ENCODE measurements around the gene LDLRAD2. TPM values are rescaled to one million over a fixed set of nuclear protein-coding genes. Genes with fewer than 3 reads are reported as not detected.

The LDLRAD2 gene
- total and polyA plus RNA-seq, 2 of the 4 experiments (the other 2 are of a cell fraction), result 0.05 TPM; not detected in 1

DNA sequence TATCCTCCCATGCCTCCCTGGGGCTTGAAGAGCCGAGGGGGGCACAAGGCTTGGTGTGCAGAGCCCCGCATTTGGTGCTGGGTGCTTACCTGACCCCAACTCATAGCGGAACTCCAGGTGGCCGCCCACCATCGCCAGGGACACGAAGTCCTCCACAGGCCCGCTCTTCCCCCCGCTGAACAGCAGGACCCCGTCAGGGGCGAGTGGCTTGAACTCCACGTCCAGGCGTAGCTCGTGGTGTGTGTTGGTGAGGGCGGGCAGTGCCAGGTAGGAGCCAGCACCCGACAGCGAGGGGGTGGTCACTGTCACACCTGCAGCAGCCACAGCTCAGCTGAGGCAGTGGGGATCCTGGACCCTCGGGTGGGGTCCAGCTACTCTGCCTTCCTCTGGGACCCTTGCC, 17.2 kb downstream of the LDLRAD2 start:
- no peaks in the 10 kb centered on the region; the same call in 1 of the 2 replicates for H4K20me1 ChIP-seq (ENCODE audit: insufficient read depth, low read length)
- POLR2A ChIA-PET (ENCODE audit: unreplicated experiment), result no interaction called here
- H3K4me2 ChIP-seq (ENCODE audit: low read depth, low read length), result no peak overlapping the region
- H2AK9ac ChIP-seq (replicated peaks; ENCODE audit: low read depth, low read length, poor library complexity), result no peak overlapping the region
- H2AFZ ChIP-seq (replicated peaks; ENCODE audit: low read length, poor library complexity), result no peak overlapping the region
- H3K56ac ChIP-seq (ENCODE audit: extremely low read depth, insufficient read depth, low read length), result no peak overlapping the region
- H3K9me1 ChIP-seq (ENCODE audit: insufficient read depth, low read length), result no peaks in the 10 kb centered on the region
- H2BK120ac ChIP-seq (ENCODE audit: low read depth, low read length), result no peak overlapping the region
- no peak overlapping the region for H2AK5ac ChIP-seq (ENCODE audit: low read depth, low read length)
- H3K18ac ChIP-seq (ENCODE audit: low read depth, low read length), result no peak overlapping the region
- CTCF ChIA-PET, result no interaction called here
- intact Hi-C loops (cut with micrococcal nuclease) (no loop called here), in situ Hi-C loops (cut with MboI; ENCODE audit: low sequenced_read_pairs) (no loop called here), dilution Hi-C loops (cut with HindIII; ENCODE audit: low sequenced_read_pairs, unreplicated experiment) (no loop called here)
- H2BK5ac ChIP-seq (ENCODE audit: low read depth, low read length, poor library complexity, severe bottlenecking), result no peak overlapping the region
- H3K23ac ChIP-seq (ENCODE audit: low read depth, low read length), result no peak overlapping the region
- no peaks in the 10 kb centered on the region for H3K27me3 ChIP-seq (ENCODE audit: control insufficient read depth, insufficient read depth, low read length)
- H3K4me3 ChIP-seq (ENCODE audit: insufficient read depth, low read depth, low read length), result no peak overlapping the region
- H3K14ac ChIP-seq (replicated peaks; ENCODE audit: low read depth, low read length), result no peak overlapping the region
- no peaks in the 10 kb centered on the region for H3K79me1 ChIP-seq (ENCODE audit: low read depth in 1 of 2, low read length in 2 of 2)
- peaks cover 4% of the 10 kb centered on the region; the same call in 1 of the 2 replicates for H3K9me3 ChIP-seq (ENCODE audit: control insufficient read depth, insufficient read depth, low read length)
- no peak for ATAC-seq (ENCODE audit: low read depth)
- H3K4me1 ChIP-seq (ENCODE audit: control insufficient read depth, insufficient read depth, low read length), result no peaks in the 10 kb centered on the region
- H2BK20ac ChIP-seq (ENCODE audit: low read depth, low read length), result no peak overlapping the region
- no peak overlapping the region for H4K5ac ChIP-seq (ENCODE audit: low read depth, low read length)
- no peak overlapping the region for H3K4ac ChIP-seq (ENCODE audit: low read depth, low read length)
- WGBS, 2 experiments (ENCODE audit: extremely low coverage in 2 of 2, insufficient read length in 1 of 2), result 98% methylated on average over 8 of the region's 17 CpGs; no CpG with 5 or more reads in 1 of the 2 experiments
- BruUV-seq (replicated peaks), result no TSS peak
- H3K9ac ChIP-seq (ENCODE audit: low read depth, low read length), result no peak overlapping the region
- no peak overlapping the region for H2BK15ac ChIP-seq (ENCODE audit: low read depth, low read length)
- TF ChIP-seq BHLHE40 (IDR thresholded peaks at IDR 0.05; ENCODE audit: low read depth, low read length), result no peak
- no peak for TF ChIP-seq CTCF (conservative IDR thresholded peaks at IDR 0.05; ENCODE audit: low read depth, low read length)
- TF ChIP-seq NFE2L2 (IDR thresholded peaks at IDR 0.05; ENCODE audit: low read depth, low read length), result no peak
- no peak for TF ChIP-seq MXI1 (IDR thresholded peaks at IDR 0.05; ENCODE audit: borderline replicate concordance, low read depth, low read length)
- no peak for TF ChIP-seq MAFK (IDR thresholded peaks at IDR 0.05; ENCODE audit: low read depth, low read length)
- TF ChIP-seq RAD21 (IDR thresholded peaks at IDR 0.05; ENCODE audit: low read length), result no peak
- TF ChIP-seq RFX5 (IDR thresholded peaks at IDR 0.05; ENCODE audit: low read depth, low read length), result no peak
- no peak for TF ChIP-seq CHD1 (IDR thresholded peaks at IDR 0.05; ENCODE audit: low read depth, low read length)
- TF ChIP-seq CEBPB (IDR thresholded peaks at IDR 0.05; ENCODE audit: low read depth, low read length), result no peak
- TF ChIP-seq, protein P1, sequence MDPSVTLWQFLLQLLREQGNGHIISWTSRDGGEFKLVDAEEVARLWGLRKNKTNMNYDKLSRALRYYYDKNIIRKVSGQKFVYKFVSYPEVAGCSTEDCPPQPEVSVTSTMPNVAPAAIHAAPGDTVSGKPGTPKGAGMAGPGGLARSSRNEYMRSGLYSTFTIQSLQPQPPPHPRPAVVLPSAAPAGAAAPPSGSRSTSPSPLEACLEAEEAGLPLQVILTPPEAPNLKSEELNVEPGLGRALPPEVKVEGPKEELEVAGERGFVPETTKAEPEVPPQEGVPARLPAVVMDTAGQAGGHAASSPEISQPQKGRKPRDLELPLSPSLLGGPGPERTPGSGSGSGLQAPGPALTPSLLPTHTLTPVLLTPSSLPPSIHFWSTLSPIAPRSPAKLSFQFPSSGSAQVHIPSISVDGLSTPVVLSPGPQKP (IDR thresholded peaks at IDR 0.05; ENCODE audit: borderline replicate concordance, low read depth, low read length), result no peak
- no peak overlapping the region for H4K8ac ChIP-seq (ENCODE audit: low read depth in 2 of 2, low read length in 2 of 2)
- H4K91ac ChIP-seq (ENCODE audit: insufficient read depth, low read depth, low read length), result no peak overlapping the region
- no peak overlapping the region for H3K27ac ChIP-seq (ENCODE audit: insufficient read depth, low read length)
- DNase-seq, result no peak
- peaks cover 78% of the 10 kb centered on the region for H3K36me3 ChIP-seq (ENCODE audit: control insufficient read depth, insufficient read depth, low read length)

Data from IMR-90 (cell line).